ENCODE measurements around the gene AIP. TPM values are rescaled to one million over a fixed set of nuclear protein-coding genes. Genes with fewer than 3 reads are reported as not detected.

AIP gene
- total RNA-seq = 10 to 100 TPM; 44.4 to 50.5 TPM
- long read RNA-seq, donor 1, transcript AIP-201 (6 exons, 1,221 nt) = major isoform, 29 of 30 reads
- long read RNA-seq, donor 1, partial matches to known transcripts = 1 of 30 reads
- long read RNA-seq, donor 1, other reads (novel, unspliced or antisense) = 0 of 30 reads
- long read RNA-seq, donor 2, transcript AIP-201 (6 exons, 1,221 nt) = major isoform, 229 of 243 reads
- long read RNA-seq, donor 2, partial matches to known transcripts = 6 of 243 reads
- long read RNA-seq, donor 2, other reads (novel, unspliced or antisense) = 8 of 243 reads

GRCh38 chr11:67482827-67483798, at the start of gene AIP:
AIP (plus strand) TSS chr11:67483026; CDS start chr11:67483159, 133 bp downstream.
- intact Hi-C loops (cut with DNase I) = no loop called here
- DNase-seq (ENCODE audit: low spot score) = peak; percentile 99

- intact Hi-C loops (cut with DNase I) = no loop called here
- DNase-seq (ENCODE audit: low spot score) = no peak
Measured at GRCh38 chr11:67433536-67434394, 49.1 kb upstream of the AIP start.

- no peak for DNase-seq (ENCODE audit: low spot score)
- intact Hi-C loops (cut with DNase I) = no loop called here
Measured at GRCh38 chr11:67434395-67434881, 48.4 kb upstream of the AIP start.

GRCh38 chr11:67435031-67435726, 47.6 kb upstream of the AIP start:
- DNase-seq (ENCODE audit: low spot score) = no peak
- intact Hi-C loops (cut with DNase I) = no loop called here

- intact Hi-C loops (cut with DNase I) = no loop called here
Measured at GRCh38 chr11:67435727-67436458, 46.9 kb upstream of the AIP start.

GRCh38 chr11:67436459-67437081, 46.3 kb upstream of the AIP start:
- intact Hi-C loops (cut with DNase I) = no loop called here
- DNase-seq (ENCODE audit: low spot score) = no peak

More at GRCh38 chr11:67435727-67436458, 46.9 kb upstream of the AIP start:
- no peak for DNase-seq (ENCODE audit: low spot score)

- intact Hi-C loops (cut with DNase I) = no loop called here
- peak; percentile 81 for DNase-seq (ENCODE audit: low spot score)
Measured at GRCh38 chr11:67437082-67437808, 45.6 kb upstream of the AIP start, which contains the start of gene PTPRCAP. PTPRCAP (minus strand) TSS chr11:67437682; CDS start chr11:67437619, 63 bp downstream.

- no peak for DNase-seq (ENCODE audit: low spot score)
- intact Hi-C loops (cut with DNase I) = no loop called here
Measured at GRCh38 chr11:67437809-67438157, 45.0 kb upstream of the AIP start.

- DNase-seq (ENCODE audit: low spot score) = peak; percentile 71
Measured at GRCh38 chr11:67438158-67438902, 44.5 kb upstream of the AIP start.

GRCh38 chr11:67439321-67440228, 43.3 kb upstream of the AIP start:
- no peak for DNase-seq (ENCODE audit: low spot score)
- intact Hi-C loops (cut with DNase I) = no loop called here

More at GRCh38 chr11:67438158-67438902, 44.5 kb upstream of the AIP start:
- intact Hi-C loops (cut with DNase I) = no loop called here

- intact Hi-C loops (cut with DNase I) = no loop called here
- no peak for DNase-seq (ENCODE audit: low spot score)
Measured at GRCh38 chr11:67440229-67441097, 42.4 kb upstream of the AIP start.

- intact Hi-C loops (cut with DNase I) = no loop called here
- DNase-seq (ENCODE audit: low spot score) = peak; percentile 79
Measured at GRCh38 chr11:67441098-67441563, 41.7 kb upstream of the AIP start.

GRCh38 chr11:67441731-67442351, 41.0 kb upstream of the AIP start:
- peak; percentile 81 for DNase-seq (ENCODE audit: low spot score)
- intact Hi-C loops (cut with DNase I) = no loop called here

Data from posterior vena cava (tissue), 2 donors.